HEK293 (cell line): ENCODE data around the gene CLN6.

Experiments
- GLI2 ChIP-seq: fragments of 450-650 bp; formaldehyde crosslinking; IDR thresholded peaks from 2 replicates; pipeline ENCODE4; 2017; ENCODE audit warnings: missing biosample characterization, missing genetic modification characterization, low read depth, borderline replicate concordance
- HOXD13 ChIP-seq: sonication (generic); formaldehyde crosslinking; IDR thresholded peaks from 2 replicates; pipeline ENCODE4 v1.8.0; 2022; ENCODE audit warnings: missing genetic modification reagents, borderline replicate concordance
- IKZF3 ChIP-seq: fragments of 450-650 bp; IDR thresholded peaks from 2 replicates; pipeline ENCODE4 v1.5.0; 2018; ENCODE audit warnings: missing biosample characterization, mild to moderate bottlenecking, missing genetic modification characterization, moderate library complexity
- KLF7 ChIP-seq: fragments of 450-650 bp; formaldehyde crosslinking; IDR thresholded peaks from 2 replicates; pipeline ENCODE4 v1.5.1; 2016; ENCODE audit warnings: missing biosample characterization, missing genetic modification characterization, borderline replicate concordance
- OSR2 ChIP-seq: fragments of 450-650 bp; formaldehyde crosslinking; IDR thresholded peaks from 2 replicates; pipeline ENCODE4 v1.5.1; 2016; ENCODE audit warnings: missing biosample characterization, missing genetic modification characterization
- PBX3 ChIP-seq: sonication (generic); formaldehyde crosslinking; IDR thresholded peaks from 2 replicates; pipeline ENCODE4 v1.8.1; 2022; ENCODE audit warnings: mild to moderate bottlenecking, moderate library complexity, missing genetic modification reagents
- RBAK ChIP-seq: fragments of 450-650 bp; formaldehyde crosslinking; IDR thresholded peaks from 2 replicates; pipeline ENCODE4 v1.5.1; 2016; ENCODE audit warnings: missing biosample characterization, missing genetic modification characterization
- SALL2 ChIP-seq: fragments of 450-650 bp; formaldehyde crosslinking; IDR thresholded peaks from 2 replicates; pipeline ENCODE4 v1.5.0; 2017; ENCODE audit warnings: missing biosample characterization, mild to moderate bottlenecking, missing genetic modification characterization, borderline replicate concordance
- SETDB1 ChIP-seq: IDR thresholded peaks from one replicate; pipeline ENCODE4 v1.6.1; 2017; ENCODE audit warnings: mild to moderate bottlenecking, low read length, moderate library complexity, mixed read lengths; ENCODE audit not compliant: insufficient read length
- ZBTB1 ChIP-seq: fragments of 450-650 bp; formaldehyde crosslinking; IDR thresholded peaks from 2 replicates; pipeline ENCODE4 v1.5.1; 2016; ENCODE audit warnings: missing biosample characterization, missing genetic modification characterization
- ZBTB48 ChIP-seq: fragments of 450-650 bp; formaldehyde crosslinking; IDR thresholded peaks from 2 replicates; pipeline ENCODE4 v1.5.1; 2016; ENCODE audit warnings: missing biosample characterization, missing genetic modification characterization
- ZBTB8A ChIP-seq: fragments of 450-650 bp; formaldehyde crosslinking; IDR thresholded peaks from 2 replicates; pipeline ENCODE4 v1.5.1; 2016; ENCODE audit warnings: missing biosample characterization, missing genetic modification characterization
- ZNF10 ChIP-seq: fragments of 450-650 bp; formaldehyde crosslinking; IDR thresholded peaks from 2 replicates; pipeline ENCODE4 v1.5.1; 2017; ENCODE audit warnings: missing biosample characterization, missing genetic modification characterization
- ZNF121 ChIP-seq: fragments of 450-650 bp; formaldehyde crosslinking; IDR thresholded peaks from 2 replicates; pipeline ENCODE4 v1.5.1; 2016; ENCODE audit warnings: missing biosample characterization, missing genetic modification characterization
- ZNF132 ChIP-seq: fragments of 450-650 bp; formaldehyde crosslinking; IDR thresholded peaks from 2 replicates; pipeline ENCODE4 v1.5.1; 2017; ENCODE audit warnings: missing biosample characterization, missing genetic modification characterization, borderline replicate concordance
- ZNF140 ChIP-seq: fragments of 450-650 bp; formaldehyde crosslinking; IDR thresholded peaks from 2 replicates; pipeline ENCODE4 v1.5.1; 2016; ENCODE audit warnings: missing biosample characterization, missing genetic modification characterization
- ZNF175 ChIP-seq: fragments of 450-650 bp; formaldehyde crosslinking; IDR thresholded peaks from 2 replicates; pipeline ENCODE4 v1.5.1; 2016; ENCODE audit warnings: missing biosample characterization, missing genetic modification characterization
- ZNF184 ChIP-seq: fragments of 450-650 bp; IDR thresholded peaks from 2 replicates; pipeline ENCODE4 v1.5.1; 2018; ENCODE audit warnings: missing biosample characterization, mild to moderate bottlenecking, missing genetic modification characterization
- ZNF202 ChIP-seq: fragments of 450-650 bp; formaldehyde crosslinking; IDR thresholded peaks from 2 replicates; pipeline ENCODE4 v1.5.1; 2016; ENCODE audit warnings: missing biosample characterization, missing genetic modification characterization, borderline replicate concordance
- ZNF214 ChIP-seq: fragments of 450-650 bp; formaldehyde crosslinking; IDR thresholded peaks from 2 replicates; pipeline ENCODE4 v1.5.1; 2017; ENCODE audit warnings: missing biosample characterization, mild to moderate bottlenecking, missing genetic modification characterization, borderline replicate concordance
- ZNF223 ChIP-seq: fragments of 450-650 bp; formaldehyde crosslinking; IDR thresholded peaks from 2 replicates; pipeline ENCODE4 v1.5.1; 2016; ENCODE audit warnings: missing biosample characterization, missing genetic modification characterization
- ZNF23 ChIP-seq: fragments of 450-650 bp; formaldehyde crosslinking; IDR thresholded peaks from 2 replicates; pipeline ENCODE4 v1.5.1; 2016; ENCODE audit warnings: missing biosample characterization, missing genetic modification characterization, borderline replicate concordance
- ZNF248 ChIP-seq: fragments of 450-650 bp; formaldehyde crosslinking; IDR thresholded peaks from 2 replicates; pipeline ENCODE4 v1.5.1; 2017; ENCODE audit warnings: missing biosample characterization, missing genetic modification characterization
- ZNF280D ChIP-seq: fragments of 450-650 bp; formaldehyde crosslinking; IDR thresholded peaks from 2 replicates; pipeline ENCODE4 v1.5.1; 2016; ENCODE audit warnings: missing biosample characterization, missing genetic modification characterization
- ZNF354C ChIP-seq: fragments of 450-650 bp; formaldehyde crosslinking; IDR thresholded peaks from 2 replicates; pipeline ENCODE4 v1.5.1; 2016; ENCODE audit warnings: missing biosample characterization, missing genetic modification characterization, low read depth, borderline replicate concordance
- ZNF362 ChIP-seq: fragments of 450-650 bp; formaldehyde crosslinking; IDR thresholded peaks from 2 replicates; pipeline ENCODE4 v1.5.1; 2016; ENCODE audit warnings: missing biosample characterization, missing genetic modification characterization
- ZNF366 ChIP-seq: fragments of 450-650 bp; formaldehyde crosslinking; conservative IDR thresholded peaks from 2 replicates; pipeline ENCODE4 v1.5.1; 2016; ENCODE audit warnings: missing biosample characterization, missing genetic modification characterization
- ZNF416 ChIP-seq: fragments of 450-650 bp; formaldehyde crosslinking; IDR thresholded peaks from 2 replicates; pipeline ENCODE4 v1.5.1; 2016; ENCODE audit warnings: missing biosample characterization, missing genetic modification characterization
- ZNF549 ChIP-seq: fragments of 450-650 bp; IDR thresholded peaks from 2 replicates; pipeline ENCODE4 v1.5.1; 2018; ENCODE audit warnings: missing biosample characterization, missing genetic modification characterization, mild to moderate bottlenecking, inconsistent platforms, moderate library complexity
- ZNF561 ChIP-seq: fragments of 450-650 bp; IDR thresholded peaks from 2 replicates; pipeline ENCODE4 v1.5.1; 2018; ENCODE audit warnings: missing biosample characterization, missing genetic modification characterization, borderline replicate concordance
- ZNF571 ChIP-seq: fragments of 450-650 bp; formaldehyde crosslinking; IDR thresholded peaks from 2 replicates; pipeline ENCODE4 v1.5.0; 2017; ENCODE audit warnings: missing biosample characterization, missing genetic modification characterization
- ZNF639 ChIP-seq: fragments of 450-650 bp; formaldehyde crosslinking; IDR thresholded peaks from 2 replicates; pipeline ENCODE4 v1.5.1; 2016; ENCODE audit warnings: missing biosample characterization, missing genetic modification characterization
- ZNF660 ChIP-seq: fragments of 450-650 bp; IDR thresholded peaks from 2 replicates; pipeline ENCODE4 v1.5.1; 2018; ENCODE audit warnings: missing biosample characterization, mild to moderate bottlenecking, missing genetic modification characterization
- ZNF701 ChIP-seq: fragments of 450-650 bp; formaldehyde crosslinking; IDR thresholded peaks from 2 replicates; pipeline ENCODE4 v1.5.1; 2016; ENCODE audit warnings: missing biosample characterization, missing genetic modification characterization
- ZNF768 ChIP-seq: fragments of 450-650 bp; formaldehyde crosslinking; IDR thresholded peaks from 2 replicates; pipeline ENCODE4 v1.5.1; 2018; ENCODE audit warnings: missing biosample characterization, mild to moderate bottlenecking, missing genetic modification characterization
- ZNF776 ChIP-seq: fragments of 450-650 bp; formaldehyde crosslinking; IDR thresholded peaks from 2 replicates; pipeline ENCODE4 v1.5.0; 2017; ENCODE audit warnings: missing biosample characterization, missing genetic modification characterization, borderline replicate concordance
- ZSCAN16 ChIP-seq: fragments of 450-650 bp; formaldehyde crosslinking; IDR thresholded peaks from 2 replicates; pipeline ENCODE4 v1.5.1; 2016; ENCODE audit warnings: missing biosample characterization, missing genetic modification characterization
- ZSCAN23 ChIP-seq: fragments of 450-650 bp; formaldehyde crosslinking; IDR thresholded peaks from 2 replicates; pipeline ENCODE4 v1.5.1; 2016; ENCODE audit warnings: missing biosample characterization, missing genetic modification characterization

CLN6 gene

GRCh38 chr15:68228971-68229385 lies 550 bp downstream of the CLN6 start (continued):
- TF ChIP-seq ZNF214 (tag by site-specific recombination) (no peak), HOXD13 (CRISPR knock-in tag) (no peak), ZNF366 (tag by site-specific recombination) (peak; percentile 32; the same call in 1 of the 2 replicates), SETDB1 (no peak), RBAK (tag by site-specific recombination) (no peak), ZBTB1 (tag by site-specific recombination) (no peak), ZNF202 (tag by site-specific recombination) (no peak), IKZF3 (tag by site-specific recombination) (no peak), ZNF223 (tag by site-specific recombination) (0 out of 2 replicates have a peak, but pooled peaks have one; percentile 21), ZNF639 (0 out of 2 replicates have a peak, but pooled peaks have one; percentile 22), ZNF354C (tag by site-specific recombination) (no peak), ZNF416 (tag by site-specific recombination) (no peak), GLI2 (tag by site-specific recombination) (no peak), ZNF23 (tag by site-specific recombination) (no peak), OSR2 (tag by site-specific recombination) (no peak), ZNF571 (tag by site-specific recombination) (no peak), ZNF140 (no peak), ZNF184 (no peak), ZNF175 (tag by site-specific recombination) (no peak), ZNF280D (tag by site-specific recombination) (no peak), ZNF660 (tag by site-specific recombination) (no peak), KLF7 (tag by site-specific recombination) (no peak), ZNF10 (tag by site-specific recombination) (no peak), ZNF549 (tag by site-specific recombination) (no peak), ZNF768 (tag by site-specific recombination) (no peak), ZBTB8A (tag by site-specific recombination) (no peak; the same call in 1 of the 2 replicates), ZNF701 (tag by site-specific recombination) (no peak), ZNF561 (tag by site-specific recombination) (no peak), ZNF132 (tag by site-specific recombination) (no peak), SALL2 (tag by site-specific recombination) (no peak), ZNF121 (tag by site-specific recombination) (no peak), ZNF248 (tag by site-specific recombination) (no peak), ZNF776 (tag by site-specific recombination) (no peak), ZNF362 (tag by site-specific recombination) (no peak), PBX3 (CRISPR knock-in tag) (no peak), ZBTB48 (tag by site-specific recombination) (peak; percentile 54), ZSCAN23 (tag by site-specific recombination) (no peak), ZSCAN16 (tag by site-specific recombination) (no peak)
